Muscle layer of colon (tissue), 2 donors: ENCODE data around the gene USP12.
"Not testable (repeated sequence)": the region's sequence is repeated elsewhere in the genome, so short reads cannot be mapped to it uniquely, and the experiment has no call there.

Experiments
- H3K27ac ChIP-seq: one replicate; pipeline ENCODE4 v1.7.0; 2013; ENCODE audit warnings: low read depth, mild to moderate bottlenecking, low read length, moderate library complexity
- H3K27me3 ChIP-seq, 2 donors: one replicate each; pipeline ENCODE4 v1.7.0; 2013; ENCODE audit warnings: low read length in 2 of 2, mild to moderate bottlenecking in 2 of 2; ENCODE audit not compliant: insufficient read depth in 2 of 2, control insufficient read depth in 1 of 2
- H3K36me3 ChIP-seq: one replicate; pipeline ENCODE4 v1.7.0; 2013; ENCODE audit warnings: mild to moderate bottlenecking, low read length; ENCODE audit not compliant: insufficient read depth
- H3K4me1 ChIP-seq: one replicate; pipeline ENCODE4 v1.7.0; 2013; ENCODE audit warnings: mild to moderate bottlenecking, low read length; ENCODE audit not compliant: insufficient read depth
- H3K4me3 ChIP-seq, 2 donors: one replicate each; pipeline ENCODE4 v1.7.0; 2013; ENCODE audit warnings: low read length in 2 of 2, low read depth in 1 of 2, mild to moderate bottlenecking in 1 of 2, moderate library complexity in 1 of 2
- H3K9ac ChIP-seq: one replicate; pipeline ENCODE4 v1.7.0; 2013; ENCODE audit warnings: low read length
- H3K9me3 ChIP-seq: one replicate; pipeline ENCODE4 v1.7.0; 2013; ENCODE audit warnings: mild to moderate bottlenecking, low read length
- donor health status: abdominal sarcoma.
- donor health status: Adenocarcinoma of cecum.

The USP12 gene

GRCh38 chr13:27171244-27171826, at the start of gene USP12:
Gene USP12 (minus strand): TSS chr13:27171811. CDS start chr13:27171639, 172 bp downstream.
- peak within 1 kb of the TSS; percentile 74 to 80 for H3K4me3 ChIP-seq
- no peaks in the 10 kb centered on the region for H3K9me3 ChIP-seq
- H3K4me1 ChIP-seq = peaks cover 39% of the 10 kb centered on the region
- no peaks in the 10 kb centered on the region for H3K27me3 ChIP-seq
- H3K36me3 ChIP-seq = no peaks in the 10 kb centered on the region
- H3K27ac ChIP-seq = peak within 1 kb of the TSS; percentile 98
- peak within 1 kb of the TSS; percentile 85 for H3K9ac ChIP-seq

GRCh38 chr13:27219611-27220010, 48.0 kb upstream of the USP12 start:
- Histone ChIP-seq H3K9me3 (no peaks in the 10 kb centered on the region), H3K36me3 (no peaks in the 10 kb centered on the region), H3K9ac (no peak overlapping the region), H3K27me3 (no peaks in the 10 kb centered on the region), H3K4me1 (no peaks in the 10 kb centered on the region), H3K27ac (no peak overlapping the region), H3K4me3 (no peak overlapping the region)

- H3K9ac ChIP-seq, H3K27me3 ChIP-seq, H3K27ac ChIP-seq, H3K4me3 ChIP-seq, H3K36me3 ChIP-seq, H3K9me3 ChIP-seq, H3K4me1 ChIP-seq: not testable (repeated sequence)
Measured at GRCh38 chr13:27218861-27219260, 47.2 kb upstream of the USP12 start.

- not testable (repeated sequence) for H3K9me3 ChIP-seq, H3K27me3 ChIP-seq, H3K4me3 ChIP-seq, H3K9ac ChIP-seq, H3K27ac ChIP-seq, H3K4me1 ChIP-seq, H3K36me3 ChIP-seq
Measured at GRCh38 chr13:27217791-27218190, 46.2 kb upstream of the USP12 start.

- H3K4me3 ChIP-seq, H3K9ac ChIP-seq, H3K27me3 ChIP-seq, H3K27ac ChIP-seq, H3K36me3 ChIP-seq, H3K9me3 ChIP-seq, H3K4me1 ChIP-seq: not testable (repeated sequence)
Measured at GRCh38 chr13:27213386-27213785, 41.8 kb upstream of the USP12 start.

- Histone ChIP-seq H3K9ac (no peak overlapping the region), H3K9me3 (no peaks in the 10 kb centered on the region)
Measured at GRCh38 chr13:27211771-27212364, 40.3 kb upstream of the USP12 start.

GRCh38 chr13:27211271-27211670, 39.7 kb upstream of the USP12 start:
- H3K36me3 ChIP-seq = no peaks in the 10 kb centered on the region
- no peak overlapping the region for H3K9ac ChIP-seq
- no peak overlapping the region for H3K27ac ChIP-seq
- no peaks in the 10 kb centered on the region for H3K27me3 ChIP-seq
- H3K4me1 ChIP-seq = no peaks in the 10 kb centered on the region
- H3K4me3 ChIP-seq = no peak overlapping the region
- no peaks in the 10 kb centered on the region for H3K9me3 ChIP-seq

More at GRCh38 chr13:27211771-27212364, 40.3 kb upstream of the USP12 start:
- Histone ChIP-seq H3K4me3 (no peak overlapping the region), H3K27ac (no peak overlapping the region), H3K4me1 (no peaks in the 10 kb centered on the region), H3K27me3 (no peaks in the 10 kb centered on the region), H3K36me3 (no peaks in the 10 kb centered on the region)

GRCh38 chr13:27208514-27208913, 36.9 kb upstream of the USP12 start:
- Histone ChIP-seq H3K4me3 (no peak overlapping the region), H3K27ac (no peak overlapping the region), H3K27me3 (no peaks in the 10 kb centered on the region), H3K36me3 (no peaks in the 10 kb centered on the region), H3K9ac (no peak overlapping the region), H3K4me1 (no peaks in the 10 kb centered on the region), H3K9me3 (no peaks in the 10 kb centered on the region)

- Histone ChIP-seq H3K4me1 (no peaks in the 10 kb centered on the region), H3K9me3 (no peaks in the 10 kb centered on the region), H3K36me3 (no peaks in the 10 kb centered on the region), H3K9ac (no peak overlapping the region), H3K27me3 (no peaks in the 10 kb centered on the region), H3K27ac (no peak overlapping the region), H3K4me3 (no peak overlapping the region)
Measured at GRCh38 chr13:27203854-27204253, 32.2 kb upstream of the USP12 start.

- Histone ChIP-seq H3K9ac (no peak overlapping the region), H3K27ac (no peak overlapping the region), H3K36me3 (no peaks in the 10 kb centered on the region), H3K4me1 (no peaks in the 10 kb centered on the region), H3K4me3 (no peak overlapping the region), H3K9me3 (no peaks in the 10 kb centered on the region), H3K27me3 (no peaks in the 10 kb centered on the region)
Measured at GRCh38 chr13:27203186-27203585, 31.6 kb upstream of the USP12 start.

- Histone ChIP-seq H3K4me1 (no peaks in the 10 kb centered on the region), H3K36me3 (no peaks in the 10 kb centered on the region), H3K27me3 (no peaks in the 10 kb centered on the region), H3K4me3 (no peak overlapping the region), H3K9me3 (no peaks in the 10 kb centered on the region), H3K27ac (no peak overlapping the region), H3K9ac (no peak overlapping the region)
Measured at GRCh38 chr13:27201661-27202060, 30.1 kb upstream of the USP12 start.

GRCh38 chr13:27200413-27201070, 28.9 kb upstream of the USP12 start:
- H3K9me3 ChIP-seq = no peaks in the 10 kb centered on the region
- H3K9ac ChIP-seq = no peak overlapping the region
- H3K4me3 ChIP-seq = no peak overlapping the region
- no peaks in the 10 kb centered on the region for H3K36me3 ChIP-seq
- no peak overlapping the region for H3K27ac ChIP-seq
- H3K4me1 ChIP-seq = no peaks in the 10 kb centered on the region
- no peaks in the 10 kb centered on the region for H3K27me3 ChIP-seq
